Prostate gland (tissue), 2 donors: Measurements from ENCODE around the gene SLC38A10.

Source experiments
- CTCF ChIP-seq, 4 experiments: fragments of 200-600 bp in 2 of 4; fragments of 450-650 bp in 2 of 4; sonication (generic) in 2 of 4; IDR thresholded peaks; 1 replicate in 3 of 4; 2 replicates in 1 of 4; pipeline ENCODE4 v1.5.1; 2016 to 2019; ENCODE audit warnings: antibody characterized with exemption in 4 of 4, mild to moderate bottlenecking in 2 of 4, moderate library complexity in 2 of 4
- POLR2AphosphoS5 ChIP-seq: sonication (generic); formaldehyde crosslinking; IDR thresholded peaks from one replicate; pipeline ENCODE4 v1.6.1; 2017; ENCODE audit warnings: antibody characterized with exemption

GRCh38 chr17:81244358-81245023, 50.6 kb downstream of the SLC38A10 start:
- no peak for TF ChIP-seq CTCF (IDR thresholded peaks at IDR 0.05)
- no peak for TF ChIP-seq POLR2AphosphoS5
